Activated CD8-positive, alpha-beta memory T cell treated with anti-CD3 and anti-CD28 coated beads, Interleukin-2, amount 50 U/mL, for 1 hour (primary cell): ENCODE results near the gene GNAS.
"Not testable (repeated sequence)": the region's sequence is repeated elsewhere in the genome, so short reads cannot be mapped to it uniquely, and the experiment has no call there.

Experiments
- DNase-seq: peaks from one replicate; pipeline ENCODE4 v3.0.0-alpha.2; 2020; ENCODE audit errors: extremely low read depth

GNAS gene

DNA sequence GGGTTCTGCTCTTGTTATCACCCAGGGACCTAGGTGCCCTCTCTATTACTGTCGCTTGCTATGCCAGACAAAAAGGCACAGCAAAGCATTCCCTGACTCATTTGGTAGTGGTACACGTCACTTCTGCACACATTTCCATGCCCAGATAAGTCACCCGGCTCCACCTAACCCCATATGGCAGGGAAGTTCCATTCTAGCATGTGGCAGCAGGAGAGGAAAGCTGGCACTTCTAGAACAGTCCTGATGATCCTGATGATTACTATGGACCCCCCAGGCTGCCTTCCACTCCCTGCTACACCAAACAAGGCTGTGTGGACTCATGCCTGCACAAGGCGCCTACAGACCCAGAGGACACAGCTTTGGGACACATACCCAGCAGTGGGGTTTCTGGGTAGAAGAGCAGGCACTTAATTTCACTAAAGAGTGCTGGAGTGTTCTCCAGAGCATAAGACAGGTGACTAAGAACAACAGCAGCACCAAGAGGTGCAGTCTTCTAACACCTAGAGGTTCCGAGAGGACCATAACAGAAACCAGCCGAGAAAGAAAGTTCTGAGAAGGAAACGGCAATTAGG is 75.1 kb downstream of the GNAS start:
- DNase-seq: no peak

DNA sequence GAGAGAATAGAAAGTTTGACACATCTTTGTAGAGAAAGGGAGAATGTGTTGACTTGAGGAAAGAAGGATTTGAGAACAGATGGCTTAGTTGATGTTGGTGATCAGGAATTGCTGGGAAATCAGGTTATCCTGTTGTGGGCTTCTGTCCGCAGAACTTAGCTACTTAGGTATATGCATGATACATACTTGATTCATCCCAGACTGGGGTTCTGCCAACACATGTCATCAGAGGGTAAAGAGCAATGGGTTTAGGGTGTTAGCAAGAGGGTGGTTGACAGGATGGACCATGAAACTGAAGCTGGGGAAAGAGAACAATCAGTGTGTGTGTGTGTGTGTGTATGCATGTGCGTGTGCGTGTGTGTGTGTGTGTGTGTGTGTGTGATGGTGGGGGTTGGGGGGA is 78.0 kb downstream of the GNAS start:
- no peak for DNase-seq

DNA sequence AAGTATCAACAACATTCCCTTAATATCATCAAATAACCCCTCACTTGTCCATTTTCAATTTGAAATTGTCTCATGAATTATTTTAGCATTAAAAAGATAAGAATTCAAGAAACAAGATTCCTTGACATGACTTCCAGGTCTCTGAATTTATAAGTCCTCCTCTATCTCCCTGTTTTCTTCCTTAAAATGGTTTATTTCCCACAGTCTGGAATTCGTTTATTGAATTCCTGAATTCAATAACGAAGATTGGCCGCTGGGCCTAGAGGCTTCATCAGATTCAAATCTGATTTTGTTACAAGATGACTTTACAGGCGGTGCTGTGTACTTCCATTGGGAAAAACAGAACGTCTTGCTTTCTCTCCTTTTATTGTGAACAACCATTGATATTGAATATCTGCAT is 79.7 kb downstream of the GNAS start:
- DNase-seq: no peak

DNA sequence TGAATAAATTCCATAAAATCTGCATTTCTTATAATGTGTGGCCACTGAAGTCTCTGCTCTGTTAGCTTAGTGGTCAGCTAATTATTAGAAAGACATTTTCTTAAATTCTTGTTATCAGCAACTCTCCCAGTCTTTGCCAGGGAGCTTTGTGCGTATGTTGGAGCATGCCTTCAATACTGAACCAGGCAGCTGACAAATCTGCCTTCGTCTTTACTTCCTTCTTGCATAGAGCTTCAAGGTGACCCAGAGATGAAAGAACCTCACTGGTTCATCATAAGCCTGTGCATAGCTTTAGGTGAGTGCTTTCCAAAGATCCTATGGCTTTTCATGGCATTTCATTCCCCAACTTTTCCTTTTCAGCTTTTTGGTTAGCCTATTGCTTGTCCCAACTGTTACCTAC is 85.6 kb downstream of the GNAS start:
- no peak for DNase-seq

DNA sequence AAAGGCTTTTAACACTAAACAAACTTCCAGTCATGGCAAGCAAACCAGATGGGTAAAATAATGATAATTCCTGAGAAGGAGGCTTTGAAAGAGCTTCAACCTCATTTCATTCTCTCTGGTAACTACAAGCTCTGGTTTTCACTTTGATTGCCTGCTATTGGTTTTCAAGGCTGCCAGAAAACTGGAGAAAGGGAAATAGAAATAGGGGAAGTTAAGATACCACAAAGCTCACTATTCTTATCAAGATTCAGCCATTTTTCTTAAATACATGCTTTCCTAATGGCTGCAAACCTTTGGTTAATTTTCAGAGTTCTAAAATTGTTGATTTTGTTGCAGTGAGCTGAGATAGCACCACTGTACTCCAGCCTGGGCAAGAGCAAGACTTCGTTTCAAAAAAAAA is 86.0 kb downstream of the GNAS start:
- DNase-seq: no peak

DNA sequence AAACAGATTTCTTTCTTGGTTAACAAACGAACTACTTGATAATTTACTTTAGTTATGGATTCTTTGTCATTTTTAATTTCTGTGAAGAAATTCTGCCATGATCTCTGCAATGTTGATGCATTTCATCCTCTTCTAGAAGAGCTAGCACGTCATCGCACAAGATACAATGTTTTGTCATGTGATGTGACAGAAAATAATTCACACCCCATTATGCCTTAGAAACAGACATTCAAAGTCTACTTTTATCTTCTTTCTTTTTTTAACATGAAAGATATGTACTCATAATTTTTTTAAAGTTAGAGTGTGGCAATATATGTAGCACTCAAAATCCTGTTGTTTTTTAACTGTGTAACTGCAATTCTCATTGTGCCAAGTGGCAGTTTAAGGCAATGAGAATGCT is 89.0 kb downstream of the GNAS start:
- no peak for DNase-seq

DNA sequence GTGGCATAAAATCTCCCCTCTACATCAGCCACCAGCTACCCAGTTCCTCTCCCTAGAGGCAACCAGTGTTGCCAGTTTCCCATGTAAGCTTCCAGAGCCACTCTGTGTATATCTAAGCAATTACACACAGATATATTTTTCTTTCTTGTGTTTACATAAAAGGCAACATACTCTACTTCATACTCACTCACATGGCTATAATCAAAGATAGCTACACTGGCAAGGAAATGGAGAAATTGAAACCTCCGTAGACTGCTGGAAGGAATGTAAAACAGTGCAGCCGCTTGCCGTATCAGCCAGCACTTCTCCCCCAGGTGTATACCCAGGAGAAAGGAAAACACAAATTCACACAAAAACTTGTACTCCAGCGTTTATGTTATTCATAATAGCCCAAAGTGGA is 90.0 kb downstream of the GNAS start:
- no peak for DNase-seq

DNA sequence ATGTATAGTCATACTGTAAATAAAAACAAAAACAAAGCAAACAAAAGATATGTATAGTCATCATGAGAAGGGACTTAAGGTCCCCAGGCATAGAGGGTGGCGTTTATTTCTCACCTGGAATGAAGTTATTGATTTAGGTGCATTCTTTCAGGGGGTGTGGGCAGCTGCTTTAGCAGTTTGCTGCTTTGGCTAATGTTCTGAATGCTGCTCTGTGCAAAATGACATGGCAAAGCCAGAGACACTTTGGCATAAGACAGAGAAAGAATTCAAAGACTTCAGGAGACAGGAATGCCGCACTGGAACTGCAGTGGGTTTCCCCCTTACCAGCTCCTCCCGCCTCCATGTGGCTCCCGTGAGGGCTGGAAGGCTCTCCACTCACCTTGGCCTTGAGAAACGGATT is 92.1 kb downstream of the GNAS start:
- DNase-seq: no peak

DNA sequence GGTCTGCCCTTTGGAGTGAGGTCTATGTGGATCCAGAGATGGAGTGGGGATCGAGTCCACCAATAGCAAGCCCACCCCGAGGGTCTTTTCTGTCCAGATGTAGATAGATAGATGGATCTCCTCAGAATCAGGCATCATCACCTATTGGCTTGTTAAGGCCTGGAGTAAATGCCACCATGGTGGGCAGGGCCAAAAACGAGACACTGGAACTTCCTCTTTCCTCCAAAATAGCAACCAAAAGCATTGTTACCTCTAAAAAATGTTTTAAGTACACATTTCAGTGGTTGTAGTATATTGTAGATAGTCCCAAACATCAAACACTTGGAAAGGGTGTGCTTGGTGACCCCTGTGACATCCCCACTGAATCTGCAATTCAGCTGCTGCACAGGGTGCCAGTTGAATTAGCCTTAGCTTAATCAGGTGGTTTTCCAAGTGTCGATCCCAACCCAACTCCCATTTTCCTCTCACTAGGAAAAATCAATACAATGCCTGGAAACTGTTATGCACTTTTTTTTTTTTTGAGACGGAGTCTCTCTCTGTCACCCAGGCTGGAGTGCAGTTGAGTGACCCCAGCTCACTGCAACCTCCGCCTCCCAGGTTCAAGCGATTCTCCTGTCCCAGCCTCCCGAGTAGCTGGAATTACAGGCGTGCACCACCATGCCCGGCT is 93.6 kb downstream of the GNAS start:
- no peak for DNase-seq

DNA sequence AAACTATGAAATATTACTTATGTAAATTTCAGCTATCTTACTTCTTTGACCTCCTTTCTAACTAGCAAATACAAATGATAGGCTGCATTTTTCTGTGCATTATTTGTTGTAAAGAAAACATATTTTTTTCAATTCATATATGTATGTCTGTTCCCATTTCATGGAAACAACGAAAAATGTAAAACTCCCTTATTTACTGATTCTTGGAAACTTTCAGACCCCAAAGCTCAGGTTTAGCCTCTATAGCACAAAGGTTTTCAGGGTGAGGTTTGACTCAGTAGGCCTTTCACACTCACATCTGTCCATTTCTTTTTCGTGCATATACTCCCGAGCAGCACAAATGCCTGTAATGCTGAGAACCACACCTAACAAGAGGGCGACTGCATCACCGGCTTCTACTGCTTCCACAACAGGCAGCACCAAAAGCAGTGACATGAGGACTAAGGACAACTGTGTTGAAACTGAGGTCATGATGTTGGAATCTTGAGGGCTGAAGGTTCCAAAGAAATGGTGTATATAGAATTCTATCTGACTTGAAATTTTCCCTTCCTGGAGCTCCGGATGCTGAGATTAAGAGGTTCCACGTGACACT is 95.4 kb downstream of the GNAS start:
- DNase-seq: not testable (repeated sequence)

DNA sequence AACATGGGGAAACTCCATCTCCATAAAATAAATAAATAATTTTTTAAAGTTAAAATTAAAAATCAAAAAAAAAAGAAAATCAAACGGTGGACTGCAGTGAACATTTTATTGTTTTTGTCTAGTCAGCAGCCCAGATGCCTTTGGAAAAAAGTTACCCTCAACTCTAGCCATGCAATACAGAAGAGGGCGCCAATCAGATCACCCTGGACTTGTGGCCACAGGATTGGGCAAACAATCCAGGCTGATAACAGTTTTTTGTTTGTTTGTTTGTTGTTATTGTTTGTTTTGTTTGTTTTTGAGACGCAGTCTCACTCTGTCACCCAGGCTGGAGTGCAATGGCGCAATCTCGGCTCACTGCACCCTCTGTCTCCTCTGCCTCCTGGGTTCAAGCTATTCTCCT is 98.1 kb downstream of the GNAS start:
- DNase-seq: no peak

DNA sequence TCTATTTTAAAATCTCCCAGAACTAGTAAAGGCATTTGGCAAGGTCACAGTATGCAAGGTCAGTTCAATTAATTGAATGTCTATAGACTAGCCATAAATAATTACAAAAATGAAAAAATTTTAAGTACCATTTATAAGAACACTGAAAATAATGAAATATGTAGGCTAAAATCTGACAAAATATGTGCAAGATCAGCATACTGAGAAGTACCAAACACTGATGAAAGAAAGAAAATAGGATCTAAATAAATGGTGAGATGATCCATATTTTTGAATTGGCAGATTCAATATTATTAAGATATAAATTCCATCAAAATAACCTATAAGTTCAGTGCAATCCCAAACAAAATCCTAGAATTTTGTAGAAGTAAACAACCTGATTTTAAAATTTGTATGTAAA is 100.5 kb downstream of the GNAS start:
- DNase-seq: no peak

DNA sequence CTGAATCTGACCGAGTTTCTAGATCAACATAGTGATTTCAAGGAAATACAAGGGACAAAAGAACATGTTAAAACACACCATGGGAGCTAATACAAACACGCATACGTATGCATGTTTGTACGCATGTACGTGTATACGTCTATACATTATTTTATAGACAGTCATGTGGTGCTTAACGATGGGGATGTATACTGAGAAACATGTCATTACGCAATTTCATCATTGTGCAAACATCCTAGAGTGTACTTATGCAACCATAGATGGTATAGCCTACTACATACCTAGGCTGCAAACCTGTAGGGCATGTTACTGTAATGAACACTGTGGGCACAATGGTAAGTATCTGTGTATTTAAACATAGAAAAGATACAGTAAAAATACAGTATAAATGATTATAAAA is 103.6 kb downstream of the GNAS start:
- DNase-seq: no peak

DNA sequence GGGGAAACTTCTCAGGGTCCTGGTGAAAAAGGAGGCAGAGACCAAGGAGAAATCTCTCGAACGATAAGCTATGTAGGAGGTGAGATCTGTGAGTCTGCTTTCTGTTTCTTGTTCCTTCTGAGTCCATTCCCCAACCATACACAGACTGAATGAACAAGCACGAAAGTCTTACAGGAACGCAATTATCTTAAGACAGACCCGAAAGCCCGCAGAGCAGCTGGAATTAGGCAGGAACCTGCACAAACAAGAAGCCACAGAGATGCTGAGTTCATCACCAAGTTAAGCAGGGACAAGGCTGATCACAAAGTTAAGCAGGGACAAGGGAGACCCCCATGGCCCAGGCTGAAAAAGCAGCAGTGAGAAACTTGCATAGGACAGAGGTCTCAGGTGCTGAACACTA is 107.1 kb downstream of the GNAS start:
- DNase-seq: no peak
